Activated gamma-delta T cell (primary cell): Measurements from ENCODE around the gene TANGO6.

Source experiments
- DNase-seq: peaks from one replicate; lab custom pipeline; 2025; lab: John Stamatoyannopoulos, UW

Gene TANGO6

DNA sequence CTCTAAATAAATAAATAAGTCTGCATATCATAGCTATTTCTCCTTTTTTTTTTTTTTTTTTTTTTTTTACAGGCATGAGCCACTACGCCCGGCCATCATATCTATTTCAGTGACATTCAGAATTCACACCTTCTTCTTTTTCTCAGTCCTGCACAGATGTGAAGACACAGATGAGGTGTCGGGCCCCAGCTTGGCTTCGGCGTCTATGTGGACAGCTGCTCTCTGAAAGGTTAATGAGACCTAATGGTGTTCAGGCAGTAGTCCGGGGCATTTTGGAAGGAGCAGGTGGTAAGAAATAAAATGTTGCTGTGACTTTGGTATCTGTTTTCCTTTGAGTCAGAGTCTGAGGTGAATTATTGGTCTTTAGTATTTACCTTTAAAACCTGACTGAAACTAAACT lies 23.6 kb downstream of the TANGO6 start:
- DNase-seq = no peak

DNA sequence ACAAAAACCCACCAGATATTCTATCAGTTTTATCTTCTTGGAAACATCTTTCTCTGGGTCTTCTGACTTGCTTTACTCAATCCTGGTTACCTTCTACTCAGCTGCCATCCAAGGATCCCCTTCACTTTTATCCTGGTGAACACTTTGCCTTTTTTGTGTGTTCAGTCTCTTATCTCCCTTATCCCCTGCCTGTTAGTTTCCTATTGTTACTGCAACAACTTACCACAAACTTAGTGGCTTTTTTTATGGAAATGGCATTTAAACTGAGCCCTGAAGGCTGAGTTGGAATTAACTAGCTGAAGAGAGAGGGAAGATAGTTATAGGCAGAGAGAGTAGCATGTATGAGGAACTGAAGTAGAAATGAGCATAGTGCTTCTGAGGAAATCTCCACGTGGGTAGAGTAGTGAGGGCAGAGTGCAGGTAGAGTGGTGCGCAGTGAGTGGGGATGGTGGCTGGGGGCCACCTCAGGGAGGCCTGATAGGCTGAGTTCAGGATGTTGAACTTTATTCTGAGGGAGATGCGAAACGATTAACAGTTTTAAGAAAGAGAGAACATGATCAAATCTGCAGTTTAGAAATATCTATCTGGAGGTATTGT lies 26.3 kb downstream of the TANGO6 start:
- DNase-seq = no peak

DNA sequence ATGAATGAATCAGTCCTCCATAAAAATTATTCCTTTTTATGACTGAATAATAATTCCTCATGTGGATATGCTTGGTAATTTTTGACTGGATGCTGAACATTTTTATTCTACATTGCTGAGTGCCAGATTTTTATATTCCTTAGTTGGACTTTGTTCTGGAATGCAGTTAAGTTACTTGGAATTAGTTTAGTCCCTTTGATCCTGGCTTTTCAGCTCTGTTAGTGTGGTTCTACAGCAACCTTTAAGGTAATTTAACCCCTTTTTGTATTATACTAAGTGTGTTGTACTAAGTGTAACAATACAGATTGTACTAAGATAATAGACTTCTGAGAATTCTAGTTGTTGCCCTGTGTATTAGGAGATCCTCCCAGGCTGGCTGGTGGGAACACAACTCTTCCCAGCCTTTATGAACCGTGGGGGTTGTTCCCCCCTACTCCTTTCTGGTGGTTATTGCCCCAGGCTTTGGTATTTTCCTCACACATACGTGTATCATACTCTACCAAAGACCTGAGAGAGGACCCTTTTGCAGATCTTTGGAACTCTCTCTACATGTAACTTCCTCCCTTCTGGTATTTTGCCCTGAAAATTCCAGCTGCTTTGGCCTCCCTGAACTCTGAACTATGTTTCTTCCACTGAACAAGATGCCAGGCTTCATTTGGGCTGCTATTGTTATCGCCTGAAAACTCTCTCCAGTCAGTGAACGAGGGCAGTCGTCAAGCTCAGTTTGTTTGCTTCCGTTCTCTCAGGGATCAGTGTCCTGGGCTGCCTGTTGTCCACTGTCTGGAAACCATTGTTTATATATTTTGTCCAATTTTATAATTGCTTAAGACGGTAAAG lies 30.5 kb downstream of the TANGO6 start:
- DNase-seq = no peak

- DNase-seq = no peak
Measured at GRCh38 chr16:68875871-68876270, 32.5 kb downstream of the TANGO6 start.

GRCh38 chr16:68883685-68884084 lies 40.4 kb downstream of the TANGO6 start:
- DNase-seq = no peak

- DNase-seq = no peak
Measured at GRCh38 chr16:68884401-68884800, 41.1 kb downstream of the TANGO6 start.

DNA sequence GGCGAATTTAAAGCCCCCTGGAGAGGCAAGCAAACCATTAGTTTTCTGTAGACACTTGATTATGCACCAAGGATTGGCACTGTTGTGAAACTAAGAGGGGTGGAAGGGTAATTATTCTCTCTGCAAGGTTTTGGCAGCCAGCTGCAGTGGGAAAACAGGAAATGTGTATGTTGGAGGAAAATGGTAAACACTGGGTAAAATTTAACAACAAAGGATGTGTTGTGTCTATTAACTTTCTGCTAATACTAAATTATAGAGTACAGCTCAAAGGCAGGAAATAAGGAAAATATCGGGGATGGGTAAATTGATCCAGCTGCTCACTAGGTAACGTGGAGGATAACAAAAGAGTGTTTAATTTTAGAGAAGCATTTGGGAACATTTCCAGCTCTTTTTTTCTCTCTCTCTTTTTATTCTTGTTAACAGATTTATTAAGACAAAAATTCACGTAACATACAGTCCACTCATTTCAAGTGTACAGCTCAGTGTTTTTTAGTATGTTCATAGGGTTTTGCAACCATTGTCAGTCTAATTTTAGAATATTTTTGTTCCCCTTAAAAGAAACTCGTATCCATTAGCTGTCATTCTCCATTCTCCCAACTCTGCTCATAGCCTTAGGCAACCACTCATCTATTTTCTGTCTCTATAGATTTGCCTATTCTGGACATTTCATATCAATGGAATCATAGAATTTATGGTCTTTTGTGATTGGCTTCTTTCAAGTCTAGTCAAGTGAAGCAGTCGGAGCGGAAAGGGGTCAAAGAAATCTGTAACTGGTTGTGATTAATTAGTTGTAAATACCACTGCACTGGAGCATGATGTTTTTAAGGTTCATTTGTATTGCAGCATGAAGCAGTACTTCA lies 41.8 kb downstream of the TANGO6 start:
- no peak for DNase-seq

DNA sequence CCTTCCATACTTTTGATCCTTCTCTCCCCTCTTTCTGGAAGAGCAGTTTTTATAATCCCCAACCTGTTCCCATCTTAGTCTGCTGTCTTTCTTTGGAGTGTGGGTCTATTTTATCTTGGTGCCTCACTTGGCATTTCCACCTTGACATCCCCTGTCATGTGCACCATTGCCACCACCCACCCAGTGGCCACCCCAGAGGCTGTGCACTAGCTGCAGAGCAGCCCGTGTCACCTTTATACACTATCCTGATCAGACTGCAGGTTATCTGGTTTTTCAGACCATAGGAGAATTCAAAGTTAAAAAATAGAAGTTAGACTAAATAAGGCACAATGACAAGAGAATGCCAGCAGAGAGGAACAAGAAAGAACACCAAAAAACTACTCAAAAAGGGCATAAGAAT lies 43.8 kb downstream of the TANGO6 start:
- no peak for DNase-seq

GRCh38 chr16:68889508-68890150 lies 46.3 kb downstream of the TANGO6 start:
- DNase-seq = no peak

DNA sequence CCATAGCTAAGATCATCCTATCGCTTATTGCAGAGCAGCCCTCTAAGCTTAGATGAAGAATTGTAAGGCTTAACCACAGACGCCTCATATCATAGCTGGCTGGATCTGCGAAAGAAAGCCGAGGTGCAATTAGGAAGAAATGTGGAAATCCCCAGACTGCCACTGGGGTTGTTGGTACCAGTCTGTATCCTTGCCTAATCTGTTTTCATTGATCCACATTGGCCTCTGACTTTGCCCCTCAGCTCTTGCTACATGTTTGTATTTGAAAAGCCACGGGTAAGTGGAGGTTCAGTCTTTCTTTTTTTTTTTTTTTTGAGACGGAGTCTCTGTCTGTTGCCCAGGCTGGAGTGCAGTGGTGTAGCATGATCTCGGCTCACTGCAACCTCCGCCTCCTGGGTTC lies 48.9 kb downstream of the TANGO6 start:
- no peak for DNase-seq

GRCh38 chr16:68892898-68893297 lies 49.6 kb downstream of the TANGO6 start:
- DNase-seq = no peak

DNA sequence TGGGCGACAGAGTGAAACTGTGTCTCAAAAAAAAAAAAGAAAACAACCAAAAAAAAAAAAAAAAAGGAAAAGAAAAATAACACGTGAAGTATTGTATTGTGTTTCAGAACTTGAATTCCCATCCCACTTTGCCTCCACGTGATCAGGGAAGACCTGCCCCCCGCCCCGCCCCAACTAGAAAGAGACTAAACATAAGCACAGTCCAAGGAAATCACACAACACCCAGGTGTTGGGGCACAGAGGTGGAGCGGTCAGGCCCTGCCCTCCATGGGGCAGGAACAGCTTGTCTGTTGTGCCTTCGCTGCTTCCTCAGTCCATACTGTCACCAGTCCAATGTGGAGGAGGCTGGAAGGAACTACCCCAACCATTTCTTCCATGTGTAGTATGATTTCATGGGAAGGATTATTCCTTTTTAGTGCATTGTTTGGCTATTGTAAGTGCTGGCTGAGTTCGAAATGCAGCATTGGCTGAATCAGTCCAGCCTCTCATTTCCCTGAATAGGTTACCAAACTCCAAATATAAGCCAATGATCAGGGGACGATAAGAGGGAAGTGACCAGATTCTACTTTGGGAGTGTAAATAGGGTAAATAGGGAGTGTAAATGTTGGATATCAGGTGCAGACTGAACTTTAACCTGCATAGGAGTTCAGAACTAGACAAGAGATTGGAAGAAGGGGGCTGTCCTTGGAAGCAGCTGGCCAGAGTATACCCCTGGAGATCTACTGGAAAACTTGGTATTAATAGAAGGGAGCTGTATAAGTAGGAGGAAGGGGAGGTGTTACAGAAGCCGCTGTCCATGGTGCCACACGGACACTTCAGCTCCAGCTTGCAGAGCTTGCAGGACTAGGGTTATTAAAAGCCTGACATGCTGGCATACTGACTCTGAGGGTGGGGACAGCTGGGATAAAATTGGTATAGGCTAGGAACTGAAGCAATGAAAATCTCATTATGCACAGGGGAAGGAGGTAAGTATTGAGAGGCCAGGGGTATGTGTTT lies 50.7 kb downstream of the TANGO6 start:
- DNase-seq = no peak

DNA sequence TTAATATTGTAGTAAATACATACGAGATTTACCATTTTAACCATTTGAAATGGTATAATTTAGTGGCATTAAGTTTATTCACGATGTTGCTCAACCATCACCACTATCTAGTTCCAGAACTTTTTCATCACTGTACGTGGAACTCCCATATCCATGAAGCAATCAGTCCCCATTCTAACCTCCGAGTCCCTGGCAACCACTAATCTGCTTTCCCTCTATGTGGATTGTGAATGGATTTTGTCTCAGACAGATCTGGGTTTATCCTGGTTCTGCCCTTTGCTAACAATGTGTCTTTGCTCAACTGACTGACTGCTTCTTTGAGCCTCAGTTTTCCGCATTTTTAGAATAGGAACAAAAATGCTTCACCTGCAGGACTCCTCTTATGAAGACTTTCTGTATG lies 51.4 kb downstream of the TANGO6 start:
- no peak for DNase-seq

GRCh38 chr16:68898026-68898425 lies 54.7 kb downstream of the TANGO6 start:
- DNase-seq = no peak

- no peak for DNase-seq
Measured at GRCh38 chr16:68900009-68900408, 56.7 kb downstream of the TANGO6 start.

DNA sequence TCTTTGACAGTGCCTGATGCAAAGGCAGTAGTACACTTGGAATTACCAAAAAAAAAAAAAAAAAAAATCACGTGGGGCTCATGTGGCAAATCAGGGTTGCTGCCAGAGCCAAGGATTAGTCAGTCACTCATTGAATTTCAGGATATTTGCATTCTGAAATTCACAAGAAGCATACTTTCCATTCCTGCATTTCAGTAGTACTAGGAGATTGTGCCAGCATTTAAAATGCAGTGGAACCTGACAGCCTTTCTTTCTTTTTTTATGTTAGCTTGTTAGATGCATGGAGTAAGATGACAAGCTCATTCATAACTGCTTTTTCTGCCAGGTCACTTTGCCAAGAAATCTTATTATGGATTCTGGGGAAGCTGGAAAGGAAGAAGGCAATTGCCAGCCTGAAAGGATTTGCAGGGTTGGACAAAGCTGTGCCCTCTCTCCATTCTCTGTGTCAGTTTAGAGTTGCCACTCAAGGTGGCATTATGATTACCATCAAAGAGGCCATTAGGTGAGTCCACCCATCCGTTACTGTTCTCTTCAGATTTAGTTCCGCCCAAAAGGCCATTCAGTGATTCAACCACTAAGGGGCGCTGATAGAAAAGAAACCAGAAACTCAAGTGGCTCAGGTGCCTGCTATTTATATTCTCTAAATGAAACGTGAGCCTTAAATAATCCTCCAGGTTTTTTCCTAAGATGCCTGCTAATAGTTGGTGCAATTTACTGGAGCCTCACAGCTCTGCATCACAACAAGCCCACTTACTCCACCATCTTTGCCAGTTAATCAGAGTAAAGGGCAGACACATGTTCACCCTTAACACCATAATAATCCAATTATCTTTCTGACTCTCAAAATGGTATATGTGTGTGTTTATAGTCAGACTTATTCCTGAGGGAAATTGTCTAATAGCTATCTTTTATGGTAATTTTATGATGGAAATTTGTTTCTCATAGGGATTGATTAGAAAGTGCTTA lies 59.0 kb downstream of the TANGO6 start:
- no peak for DNase-seq

GRCh38 chr16:68902969-68903345 lies 59.6 kb downstream of the TANGO6 start:
- DNase-seq = no peak

DNA sequence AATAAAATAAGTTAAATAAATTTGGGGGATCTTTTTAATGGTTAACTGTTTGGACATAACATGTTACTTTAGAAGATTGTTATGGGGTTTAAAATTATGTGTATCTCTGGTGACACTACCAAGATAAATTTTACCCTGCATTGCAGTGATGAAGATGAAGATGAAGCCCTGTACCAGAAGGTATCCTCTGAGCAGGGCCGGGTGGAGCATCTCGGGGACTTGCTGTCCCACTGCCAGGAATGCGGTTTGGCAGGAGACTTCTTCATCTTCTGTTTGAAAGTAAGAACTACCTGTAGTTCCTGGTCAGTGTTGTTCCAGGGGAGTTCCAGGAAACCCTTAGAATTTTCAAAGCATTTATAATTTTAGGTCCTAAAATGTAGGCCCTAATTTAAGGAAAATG lies 64.0 kb downstream of the TANGO6 start:
- no peak for DNase-seq

- no peak for DNase-seq
Measured at GRCh38 chr16:68907781-68908181, 64.5 kb downstream of the TANGO6 start.
